MG63 (cell line): ENCODE measurements around the gene SULT1A1. TPM values are rescaled to one million over a fixed set of nuclear protein-coding genes. Genes with fewer than 3 reads are reported as not detected.
A peak's percentile ranks its signal among the peaks of the same experiment; 100 is the strongest.
"Not testable (repeated sequence)": the region's sequence is repeated elsewhere in the genome, so short reads cannot be mapped to it uniquely, and the experiment has no call there.

Source experiments
- DNase-seq: peaks from one replicate; pipeline ENCODE4 v3.0.0-alpha.2; 2020
- H3K27me3 ChIP-seq: fragments of 250-450 bp; sonication (Bioruptor Pico); 2 replicates; pipeline ENCODE4 v1.5.1; 2020; ENCODE audit warnings: mild to moderate bottlenecking, moderate library complexity
- H3K36me3 ChIP-seq: fragments of 250-450 bp; sonication (Bioruptor Pico); 2 replicates; pipeline ENCODE4 v1.5.1; 2020; ENCODE audit warnings: mild to moderate bottlenecking, moderate library complexity
- H3K4me3 ChIP-seq: fragments of 250-450 bp; sonication (Bioruptor Pico); 2 replicates; pipeline ENCODE4 v1.5.1; 2020; ENCODE audit warnings: mild to moderate bottlenecking, moderate library complexity
- H3K9me3 ChIP-seq: fragments of 250-450 bp; sonication (Bioruptor Pico); 2 replicates; pipeline ENCODE4 v1.5.1; 2020; ENCODE audit warnings: mild to moderate bottlenecking, moderate library complexity
- total RNA-seq: library from RNA; depleted of rRNA; stranded (reverse); fragments of >200 nt; shearing (Covaris generic); gene quantifications from 2 replicates; pipeline ENCODE4 v1.2.3, GENCODE V29; 2014; ENCODE audit warnings: low replicate concordance

Gene SULT1A1
- total RNA-seq, 1 experiment from 2014 or later, result 2.3 TPM

GRCh38 chr16:28597692-28598261 is 12.1 kb downstream of the SULT1A1 start:
- Histone ChIP-seq H3K27me3 (no peaks in the 10 kb centered on the region), H3K9me3 (no peaks in the 10 kb centered on the region), H3K36me3 (no peaks in the 10 kb centered on the region), H3K4me3 (no peak overlapping the region)
- no peak for DNase-seq

- Histone ChIP-seq H3K36me3 (no peaks in the 10 kb centered on the region), H3K9me3 (no peaks in the 10 kb centered on the region), H3K4me3 (no peak within 1 kb of the TSS), H3K27me3 (no peaks in the 10 kb centered on the region)
- no peak for DNase-seq
These were observed 12.8 kb downstream of the SULT1A1 start, which contains the start of gene SULT1A2 for GRCh38 chr16:28596840-28597691. SULT1A2 (minus strand) TSS chr16:28597050; CDS start chr16:28595930, 1,120 bp downstream.

DNA sequence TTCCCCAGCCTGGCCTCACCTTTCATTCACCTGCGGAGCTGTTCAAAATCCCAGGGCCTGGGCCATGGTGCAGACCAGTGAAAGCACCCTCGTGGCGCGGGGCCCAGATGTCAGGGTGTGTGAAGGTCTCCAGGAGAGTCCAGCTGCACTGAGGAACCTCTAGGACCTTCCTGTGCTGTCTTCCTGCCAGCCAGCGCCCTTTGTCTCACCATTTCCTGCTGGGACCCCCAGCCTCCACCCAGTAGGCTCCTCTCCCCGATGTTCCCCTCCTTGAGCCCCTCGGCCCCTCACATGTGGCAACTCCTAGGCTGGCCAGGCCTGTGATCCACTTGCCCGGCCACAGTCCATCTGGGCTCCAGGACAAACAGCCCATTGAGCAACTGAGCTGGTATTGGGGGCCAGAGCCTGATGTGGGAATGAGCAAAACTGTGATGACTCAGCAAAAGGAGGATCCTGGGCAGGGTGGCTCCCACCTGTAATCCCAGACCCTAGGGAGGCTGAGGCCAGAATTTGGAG is 13.7 kb downstream of the SULT1A1 start:
- Histone ChIP-seq H3K4me3 (no peak overlapping the region), H3K27me3 (no peaks in the 10 kb centered on the region), H3K9me3 (no peaks in the 10 kb centered on the region), H3K36me3 (peaks cover under 1% of the 10 kb centered on the region; the same call in 1 of the 2 replicates)
- no peak for DNase-seq

- not testable (repeated sequence) for H3K4me3 ChIP-seq, DNase-seq, H3K27me3 ChIP-seq, H3K9me3 ChIP-seq, H3K36me3 ChIP-seq
These were observed 14.4 kb downstream of the SULT1A1 start for GRCh38 chr16:28595451-28595850.

DNA sequence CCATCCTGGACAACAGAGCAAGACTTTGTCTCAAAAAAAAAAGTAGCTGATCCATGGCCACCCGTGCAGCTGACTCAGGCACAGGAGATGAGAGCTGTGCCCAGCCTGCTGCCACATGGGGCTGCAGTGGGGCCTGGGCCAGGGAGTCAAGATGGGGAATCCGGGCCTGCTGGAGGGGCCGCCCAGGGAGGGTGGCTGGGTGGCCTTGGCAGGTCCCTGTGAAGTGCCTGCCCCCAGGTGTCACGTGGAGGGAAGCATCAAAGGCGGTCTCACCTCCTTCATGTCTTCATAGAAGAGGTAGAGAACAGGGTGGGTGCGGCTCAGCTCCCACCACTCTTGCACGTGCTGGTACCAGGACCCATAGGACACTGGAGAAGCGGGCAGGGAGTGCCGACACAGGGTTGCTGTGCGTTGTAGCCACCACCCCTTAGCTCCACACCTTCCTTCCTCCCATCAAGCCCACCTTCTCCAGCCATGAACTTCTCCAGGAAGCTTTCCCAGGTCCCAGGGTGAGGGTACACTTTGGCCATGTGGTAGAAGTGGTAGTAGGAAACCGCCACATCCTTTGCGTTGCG is 16.8 kb downstream of the SULT1A1 start:
- Histone ChIP-seq H3K36me3 (peaks cover 5% of the 10 kb centered on the region; the same call in 1 of the 2 replicates), H3K4me3 (no peak overlapping the region), H3K9me3 (no peaks in the 10 kb centered on the region), H3K27me3 (no peaks in the 10 kb centered on the region)
- no peak for DNase-seq

DNA sequence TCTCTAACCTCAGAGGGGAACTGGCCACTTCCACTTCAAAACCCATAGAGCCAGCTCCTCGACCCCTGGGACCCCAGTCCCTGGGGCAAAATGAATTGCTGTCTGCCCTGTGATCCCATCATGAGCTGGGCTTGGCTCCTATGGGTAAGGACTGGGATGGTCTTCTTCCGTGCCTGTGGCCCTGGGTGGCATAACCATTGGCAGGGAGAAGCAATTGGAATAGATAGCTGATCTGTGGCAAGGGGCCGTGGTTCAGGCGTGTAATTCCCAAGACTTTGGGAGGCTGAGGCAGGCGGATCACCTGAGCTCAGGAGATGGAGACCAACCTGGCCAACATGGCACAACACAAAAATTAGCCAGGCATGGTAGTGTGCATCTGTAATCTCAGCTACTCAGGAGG is 17.3 kb downstream of the SULT1A1 start:
- no peak for DNase-seq
- Histone ChIP-seq H3K4me3 (no peak overlapping the region), H3K9me3 (no peaks in the 10 kb centered on the region), H3K27me3 (no peaks in the 10 kb centered on the region), H3K36me3 (peaks cover 5% of the 10 kb centered on the region; the same call in 1 of the 2 replicates)

- Histone ChIP-seq H3K9me3 (no peaks in the 10 kb centered on the region), H3K36me3 (peaks cover 5% of the 10 kb centered on the region; the same call in 1 of the 2 replicates), H3K4me3 (no peak overlapping the region), H3K27me3 (no peaks in the 10 kb centered on the region)
- DNase-seq, result no peak
These were observed 18.5 kb downstream of the SULT1A1 start for GRCh38 chr16:28591355-28591754.

DNA sequence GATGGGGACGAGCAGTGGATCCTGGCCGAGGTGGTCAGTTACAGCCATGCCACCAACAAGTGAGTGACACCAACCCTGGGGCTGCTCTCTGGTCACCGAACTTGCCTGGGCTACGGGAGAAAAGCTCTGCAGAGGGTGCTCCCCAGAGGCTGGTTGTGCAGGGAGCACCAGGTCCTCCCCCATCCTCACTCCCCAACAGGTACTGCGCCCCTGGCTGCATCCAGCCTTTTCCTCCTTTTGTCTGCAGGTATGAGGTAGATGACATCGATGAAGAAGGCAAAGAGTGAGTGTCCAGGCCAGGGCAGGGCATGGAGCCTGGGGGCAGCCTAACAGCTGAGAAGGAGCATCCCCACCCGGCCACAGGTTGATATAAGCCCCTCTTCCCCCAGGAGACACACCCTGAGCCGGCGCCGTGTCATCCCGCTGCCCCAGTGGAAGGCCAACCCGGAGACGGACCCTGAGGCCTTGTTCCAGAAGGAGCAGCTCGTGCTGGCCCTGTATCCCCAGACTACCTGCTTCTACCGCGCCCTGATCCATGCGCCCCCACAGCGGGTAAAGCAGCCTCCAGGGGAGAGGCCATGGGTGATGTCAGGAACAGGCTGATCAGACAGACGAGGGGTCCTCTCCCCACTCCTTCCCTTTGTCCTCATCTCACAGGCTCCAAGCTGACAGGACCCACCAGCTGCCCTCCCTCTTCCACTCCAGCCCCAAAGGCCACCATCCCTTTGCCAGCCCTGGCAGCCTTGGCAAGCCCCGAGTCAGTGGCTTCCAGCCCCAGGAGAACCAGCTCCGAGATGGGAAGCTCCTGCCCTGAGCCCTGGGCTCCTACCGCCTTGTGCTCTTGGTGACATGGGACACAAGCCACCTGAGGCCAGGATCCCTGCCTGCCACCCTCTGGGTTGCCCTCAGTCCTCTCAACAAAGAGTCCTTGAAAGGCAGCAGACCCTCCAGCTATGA is 19.2 kb downstream of the SULT1A1 start:
- Histone ChIP-seq H3K9me3 (no peaks in the 10 kb centered on the region), H3K27me3 (no peaks in the 10 kb centered on the region), H3K36me3 (peaks cover 8% of the 10 kb centered on the region), H3K4me3 (no peak overlapping the region)
- no peak for DNase-seq

DNA sequence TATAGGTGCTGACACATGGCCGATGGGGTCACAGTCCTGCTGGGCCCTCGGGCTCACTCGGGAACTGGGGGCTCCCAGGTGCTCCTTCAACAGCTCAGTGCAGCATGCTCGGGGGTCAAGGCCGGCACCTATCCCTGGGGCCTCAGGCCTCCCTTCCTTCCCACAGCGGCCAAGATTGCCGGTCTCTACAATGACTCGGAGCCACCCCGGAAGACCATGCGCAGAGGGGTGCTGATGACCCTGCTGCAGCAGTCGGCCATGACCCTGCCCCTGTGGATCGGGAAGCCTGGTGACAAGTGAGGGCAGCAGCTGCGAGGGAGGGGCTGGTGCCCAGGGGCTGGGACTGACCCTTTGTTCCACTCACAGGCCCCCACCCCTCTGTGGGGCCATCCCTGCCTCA is 19.9 kb downstream of the SULT1A1 start:
- Histone ChIP-seq H3K4me3 (no peak overlapping the region), H3K27me3 (no peaks in the 10 kb centered on the region), H3K9me3 (no peaks in the 10 kb centered on the region), H3K36me3 (peaks cover 12% of the 10 kb centered on the region)
- DNase-seq, result no peak

DNA sequence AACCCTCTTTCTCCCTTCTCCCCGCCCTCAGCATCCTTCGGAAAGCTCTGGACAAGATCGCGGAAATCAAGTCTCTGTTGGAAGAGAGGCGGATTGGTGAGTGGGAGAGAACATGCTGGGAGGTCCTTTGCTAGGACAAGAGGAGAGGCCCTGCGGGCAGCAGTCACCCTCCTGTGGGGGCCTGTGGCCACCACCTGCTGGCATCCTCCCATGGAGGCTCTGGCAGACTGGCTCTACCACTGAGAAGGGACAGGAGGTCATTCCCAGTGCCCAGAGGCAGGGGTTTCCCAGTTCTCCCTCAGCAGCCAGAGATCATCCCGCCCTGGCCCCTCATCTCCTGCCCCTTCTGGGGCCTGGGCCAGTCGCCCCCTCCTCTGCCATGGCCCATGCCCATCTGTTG is 20.8 kb downstream of the SULT1A1 start:
- Histone ChIP-seq H3K4me3 (no peak overlapping the region), H3K27me3 (no peaks in the 10 kb centered on the region), H3K36me3 (peaks cover 12% of the 10 kb centered on the region), H3K9me3 (no peaks in the 10 kb centered on the region)
- DNase-seq, result no peak

DNA sequence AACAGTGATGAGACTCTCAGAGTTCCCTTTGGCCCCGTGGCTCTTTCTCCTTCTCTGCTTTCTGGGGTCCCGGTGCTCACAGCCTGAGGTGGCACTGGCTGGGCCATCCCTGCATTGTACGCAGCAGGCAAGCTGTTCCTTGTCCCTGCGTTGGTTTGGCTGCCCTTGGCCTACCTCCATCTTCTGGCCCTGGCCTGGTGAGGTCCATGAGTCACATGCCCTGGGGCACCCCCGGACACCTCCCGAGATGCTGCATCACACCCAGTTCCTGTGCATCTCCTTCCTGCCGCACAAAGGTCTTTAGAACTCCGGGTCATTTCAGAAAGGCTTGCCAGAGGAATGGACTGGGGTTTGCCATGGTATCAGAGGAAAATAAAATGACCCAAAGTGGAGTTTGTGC is 22.5 kb downstream of the SULT1A1 start:
- H3K27me3 ChIP-seq, result no peaks in the 10 kb centered on the region
- H3K4me3 ChIP-seq, result no peak overlapping the region
- H3K36me3 ChIP-seq, result peaks cover 12% of the 10 kb centered on the region
- peak; percentile 60 for DNase-seq
- H3K9me3 ChIP-seq, result no peaks in the 10 kb centered on the region

- H3K4me3 ChIP-seq, result no peak overlapping the region
- peaks cover 12% of the 10 kb centered on the region for H3K36me3 ChIP-seq
- H3K27me3 ChIP-seq, result no peaks in the 10 kb centered on the region
- H3K9me3 ChIP-seq, result no peaks in the 10 kb centered on the region
- DNase-seq, result no peak
These were observed 23.4 kb downstream of the SULT1A1 start for GRCh38 chr16:28586466-28586865.

GRCh38 chr16:28585674-28586073 is 24.2 kb downstream of the SULT1A1 start:
- no peak for DNase-seq
- Histone ChIP-seq H3K36me3 (peaks cover 7% of the 10 kb centered on the region), H3K4me3 (no peak overlapping the region), H3K9me3 (no peaks in the 10 kb centered on the region), H3K27me3 (no peaks in the 10 kb centered on the region)

- H3K36me3 ChIP-seq, result peaks cover 4% of the 10 kb centered on the region
- H3K4me3 ChIP-seq, result no peak overlapping the region
- no peaks in the 10 kb centered on the region for H3K27me3 ChIP-seq
- H3K9me3 ChIP-seq, result no peaks in the 10 kb centered on the region
- DNase-seq, result no peak
These were observed 29.0 kb downstream of the SULT1A1 start for GRCh38 chr16:28580726-28581315.

DNA sequence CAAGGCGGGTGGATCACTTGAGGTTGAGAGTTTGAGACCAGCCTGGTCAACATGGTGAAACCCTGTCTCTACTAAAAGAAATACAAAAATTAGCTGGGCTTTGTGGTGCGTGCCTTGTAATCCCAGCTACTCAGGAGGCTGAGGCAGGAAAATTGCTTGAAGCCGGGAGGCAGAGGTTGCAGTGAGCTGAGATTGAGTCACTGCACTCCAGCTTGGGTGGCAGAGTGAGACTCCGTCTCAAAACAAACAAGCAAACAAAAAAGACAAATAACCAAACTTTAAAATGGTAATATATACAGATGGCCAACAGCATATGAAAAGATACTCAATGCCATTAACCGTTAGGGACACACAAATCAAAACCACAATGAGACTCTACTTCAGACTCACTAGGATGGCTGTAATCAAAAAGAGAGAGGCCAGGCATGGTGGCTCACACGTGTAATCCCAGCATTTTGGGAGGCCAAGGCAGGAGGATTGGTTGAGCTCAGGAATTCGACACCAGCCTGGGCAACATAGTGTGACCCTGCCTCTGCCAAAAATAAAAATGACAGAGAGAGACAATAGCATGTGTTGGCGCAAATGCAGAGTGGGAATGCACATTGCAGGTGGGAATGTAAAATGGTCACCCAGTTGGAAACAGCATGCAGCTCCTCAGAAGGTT is 34.3 kb downstream of the SULT1A1 start:
- Histone ChIP-seq H3K9me3 (no peaks in the 10 kb centered on the region), H3K4me3 (no peak overlapping the region), H3K36me3 (no peaks in the 10 kb centered on the region; the same call in 1 of the 2 replicates), H3K27me3 (no peaks in the 10 kb centered on the region)
- DNase-seq, result no peak
